ENCODE measurements around the gene DLEC1.

GRCh38 chr3:38059591-38059990 is 20.6 kb downstream of the DLEC1 start:
- TF ChIP-seq, protein P1, sequence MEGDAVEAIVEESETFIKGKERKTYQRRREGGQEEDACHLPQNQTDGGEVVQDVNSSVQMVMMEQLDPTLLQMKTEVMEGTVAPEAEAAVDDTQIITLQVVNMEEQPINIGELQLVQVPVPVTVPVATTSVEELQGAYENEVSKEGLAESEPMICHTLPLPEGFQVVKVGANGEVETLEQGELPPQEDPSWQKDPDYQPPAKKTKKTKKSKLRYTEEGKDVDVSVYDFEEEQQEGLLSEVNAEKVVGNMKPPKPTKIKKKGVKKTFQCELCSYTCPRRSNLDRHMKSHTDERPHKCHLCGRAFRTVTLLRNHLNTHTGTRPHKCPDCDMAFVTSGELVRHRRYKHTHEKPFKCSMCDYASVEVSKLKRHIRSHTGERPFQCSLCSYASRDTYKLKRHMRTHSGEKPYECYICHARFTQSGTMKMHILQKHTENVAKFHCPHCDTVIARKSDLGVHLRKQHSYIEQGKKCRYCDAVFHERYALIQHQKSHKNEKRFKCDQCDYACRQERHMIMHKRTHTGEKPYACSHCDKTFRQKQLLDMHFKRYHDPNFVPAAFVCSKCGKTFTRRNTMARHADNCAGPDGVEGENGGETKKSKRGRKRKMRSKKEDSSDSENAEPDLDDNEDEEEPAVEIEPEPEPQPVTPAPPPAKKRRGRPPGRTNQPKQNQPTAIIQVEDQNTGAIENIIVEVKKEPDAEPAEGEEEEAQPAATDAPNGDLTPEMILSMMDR (IDR thresholded peaks at IDR 0.05), result no peak
- TF ChIP-seq ZNF263 (CRISPR knock-in tag; IDR thresholded peaks at IDR 0.05; ENCODE audit: low read depth), result no peak
- TF ChIP-seq, protein P2, sequence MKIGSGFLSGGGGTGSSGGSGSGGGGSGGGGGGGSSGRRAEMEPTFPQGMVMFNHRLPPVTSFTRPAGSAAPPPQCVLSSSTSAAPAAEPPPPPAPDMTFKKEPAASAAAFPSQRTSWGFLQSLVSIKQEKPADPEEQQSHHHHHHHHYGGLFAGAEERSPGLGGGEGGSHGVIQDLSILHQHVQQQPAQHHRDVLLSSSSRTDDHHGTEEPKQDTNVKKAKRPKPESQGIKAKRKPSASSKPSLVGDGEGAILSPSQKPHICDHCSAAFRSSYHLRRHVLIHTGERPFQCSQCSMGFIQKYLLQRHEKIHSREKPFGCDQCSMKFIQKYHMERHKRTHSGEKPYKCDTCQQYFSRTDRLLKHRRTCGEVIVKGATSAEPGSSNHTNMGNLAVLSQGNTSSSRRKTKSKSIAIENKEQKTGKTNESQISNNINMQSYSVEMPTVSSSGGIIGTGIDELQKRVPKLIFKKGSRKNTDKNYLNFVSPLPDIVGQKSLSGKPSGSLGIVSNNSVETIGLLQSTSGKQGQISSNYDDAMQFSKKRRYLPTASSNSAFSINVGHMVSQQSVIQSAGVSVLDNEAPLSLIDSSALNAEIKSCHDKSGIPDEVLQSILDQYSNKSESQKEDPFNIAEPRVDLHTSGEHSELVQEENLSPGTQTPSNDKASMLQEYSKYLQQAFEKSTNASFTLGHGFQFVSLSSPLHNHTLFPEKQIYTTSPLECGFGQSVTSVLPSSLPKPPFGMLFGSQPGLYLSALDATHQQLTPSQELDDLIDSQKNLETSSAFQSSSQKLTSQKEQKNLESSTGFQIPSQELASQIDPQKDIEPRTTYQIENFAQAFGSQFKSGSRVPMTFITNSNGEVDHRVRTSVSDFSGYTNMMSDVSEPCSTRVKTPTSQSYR (CRISPR knock-in tag; IDR thresholded peaks at IDR 0.05), result no peak
- TF ChIP-seq ZNF416 (CRISPR knock-in tag; IDR thresholded peaks at IDR 0.05), result no peak

Measured in WTC11 (cell line).